H9 (cell line): ENCODE data around the gene TMED6. TPM values are rescaled to one million over a fixed set of nuclear protein-coding genes. Genes with fewer than 3 reads are reported as not detected.

Experiments used
- DNase-seq: peaks from one replicate; pipeline ENCODE4 v3.0.0-alpha.2; 2017
- H2AFZ ChIP-seq: one replicate; pipeline ENCODE4 v1.6.1; 2013; ENCODE audit warnings: mild to moderate bottlenecking, low read length, control low read depth, moderate library complexity
- H2AK5ac ChIP-seq: 2 replicates; pipeline ENCODE4 v1.6.1; 2013; ENCODE audit warnings: low read length, control low read depth, mixed read lengths; ENCODE audit not compliant: insufficient read length
- H2BK120ac ChIP-seq: one replicate; pipeline ENCODE4 v1.6.1; 2013; ENCODE audit warnings: low read depth, mild to moderate bottlenecking, low read length, control low read depth, inconsistent platforms; ENCODE audit not compliant: poor library complexity, severe bottlenecking
- H2BK12ac ChIP-seq: 2 replicates; pipeline ENCODE4 v1.6.1; 2013; ENCODE audit warnings: low read length, control low read depth, mixed read lengths, low read depth; ENCODE audit not compliant: insufficient read length
- H2BK15ac ChIP-seq: 2 replicates; pipeline ENCODE4 v1.6.1; 2013; ENCODE audit warnings: low read depth, low read length, control low read depth
- H2BK20ac ChIP-seq: one replicate; pipeline ENCODE4 v1.6.1; 2013; ENCODE audit warnings: low read depth, mild to moderate bottlenecking, low read length, control low read depth, inconsistent platforms; ENCODE audit not compliant: poor library complexity, severe bottlenecking
- H2BK5ac ChIP-seq: 2 replicates; pipeline ENCODE4 v1.6.1; 2013; ENCODE audit warnings: low read length, control low read depth, mixed read lengths; ENCODE audit not compliant: insufficient read length
- H3K14ac ChIP-seq: 2 replicates; pipeline ENCODE4 v1.6.1; 2013; ENCODE audit warnings: low read length, control low read depth; ENCODE audit not compliant: insufficient read depth
- H3K18ac ChIP-seq: 2 replicates; pipeline ENCODE4 v1.6.1; 2013; ENCODE audit warnings: low read depth, mild to moderate bottlenecking, mixed read lengths, low read length, control low read depth; ENCODE audit not compliant: insufficient read length
- H3K23ac ChIP-seq: 2 replicates; pipeline ENCODE4 v1.6.1; 2013; ENCODE audit warnings: low read length, control low read depth, mixed read lengths, low read depth; ENCODE audit not compliant: insufficient read length
- H3K23me2 ChIP-seq: 2 replicates; pipeline ENCODE4 v1.6.1; 2013; ENCODE audit warnings: low read depth, mild to moderate bottlenecking, mixed read lengths, low read length, control low read depth; ENCODE audit not compliant: insufficient read length, poor library complexity, severe bottlenecking
- H3K27ac ChIP-seq: 2 replicates; pipeline ENCODE4 v1.5.1; 2013; ENCODE audit warnings: low read length, control low read depth, mixed read lengths, low read depth; ENCODE audit not compliant: insufficient read length
- H3K27me3 ChIP-seq: 2 replicates; pipeline ENCODE4 v1.6.1; 2013; ENCODE audit warnings: low read length, control low read depth, inconsistent platforms; ENCODE audit not compliant: insufficient read depth
- H3K4ac ChIP-seq: 2 replicates; pipeline ENCODE4 v1.6.1; 2013; ENCODE audit warnings: low read depth, mild to moderate bottlenecking, control low read depth, inconsistent platforms, low read length, moderate library complexity
- H3K4me1 ChIP-seq: 2 replicates; pipeline ENCODE4 v1.6.1; 2013; ENCODE audit warnings: low read length, control low read depth, inconsistent platforms; ENCODE audit not compliant: insufficient read depth
- H3K4me2 ChIP-seq: 2 replicates; pipeline ENCODE4 v1.6.1; 2013; ENCODE audit warnings: low read length, control low read depth, mixed read lengths; ENCODE audit not compliant: insufficient read length, insufficient read depth
- H3K56ac ChIP-seq: 2 replicates; pipeline ENCODE4 v1.6.1; 2013; ENCODE audit warnings: low read depth, mild to moderate bottlenecking, mixed read lengths, low read length, control low read depth; ENCODE audit not compliant: insufficient read length
- H3K79me1 ChIP-seq: 2 replicates; pipeline ENCODE4 v1.6.1; 2013; ENCODE audit warnings: low read depth, mild to moderate bottlenecking, moderate library complexity, low read length, control low read depth, inconsistent platforms; ENCODE audit not compliant: insufficient read depth, poor library complexity, severe bottlenecking
- H3K79me2 ChIP-seq: 2 replicates; pipeline ENCODE4 v1.6.1; 2013; ENCODE audit warnings: low read length, control low read depth, inconsistent platforms; ENCODE audit not compliant: insufficient read depth
- H3K9ac ChIP-seq: 2 replicates; pipeline ENCODE4 v1.6.1; 2013; ENCODE audit warnings: low read length, control low read depth, mixed read lengths; ENCODE audit not compliant: insufficient read length; ENCODE audit errors: extremely low read depth
- H3K9me3 ChIP-seq: one replicate; pipeline ENCODE4 v1.6.1; 2013; ENCODE audit warnings: low read depth, low read length, inconsistent platforms; ENCODE audit not compliant: control insufficient read depth
- H3T11ph ChIP-seq: one replicate; pipeline ENCODE4 v1.6.1; 2013; ENCODE audit warnings: mild to moderate bottlenecking, low read length, control low read depth, inconsistent platforms
- H4K20me1 ChIP-seq: one replicate; pipeline ENCODE4 v1.6.1; 2013; ENCODE audit not compliant: control insufficient read depth, insufficient read length, insufficient read depth
- H4K5ac ChIP-seq: 2 replicates; pipeline ENCODE4 v1.6.1; 2013; ENCODE audit warnings: low read depth, mild to moderate bottlenecking, mixed read lengths, low read length, control low read depth; ENCODE audit not compliant: insufficient read length
- H4K8ac ChIP-seq: replicated peaks from 2 replicates; pipeline ENCODE4 v1.6.1; 2013; ENCODE audit warnings: low read length, control low read depth, mixed read lengths, low read depth; ENCODE audit not compliant: insufficient read length
- H4K91ac ChIP-seq: 2 replicates; pipeline ENCODE4 v1.6.1; 2013; ENCODE audit warnings: low read depth, mild to moderate bottlenecking, moderate library complexity, mixed read lengths, low read length, control low read depth; ENCODE audit not compliant: insufficient read length
- H3K27ac Mint-ChIP-seq, 3 experiments: 2 replicates in 2 of 3; 3 replicates in 1 of 3; pipeline ENCODE4 v1.8.0; 2020 to 2021; ENCODE audit warnings: mixed read lengths in 3 of 3, mild to moderate bottlenecking in 1 of 3, moderate library complexity in 1 of 3
- H3K27me3 Mint-ChIP-seq: 2 replicates; pipeline ENCODE4 v1.8.0; 2021; ENCODE audit warnings: low read depth, mild to moderate bottlenecking, moderate library complexity, mixed read lengths
- H3K36me3 Mint-ChIP-seq, 3 experiments: 2 replicates in 2 of 3; 3 replicates in 1 of 3; pipeline ENCODE4 v1.8.0; 2020 to 2021; ENCODE audit warnings: low read depth in 3 of 3, mixed read lengths in 3 of 3; ENCODE audit not compliant: insufficient read depth in 1 of 3
- H3K4me1 Mint-ChIP-seq, 2 experiments: 2 replicates each; pipeline ENCODE4 v1.8.0; 2020; ENCODE audit warnings: mixed read lengths in 2 of 2
- H3K4me3 Mint-ChIP-seq, 2 experiments: 2 replicates in 1 of 2; 3 replicates in 1 of 2; pipeline ENCODE4 v1.8.0; 2020 to 2021; ENCODE audit warnings: mild to moderate bottlenecking in 2 of 2, mixed read lengths in 2 of 2, moderate library complexity in 1 of 2
- H3K9me3 Mint-ChIP-seq, 2 experiments: 2 replicates in 1 of 2; 3 replicates in 1 of 2; pipeline ENCODE4 v1.8.0; 2020; ENCODE audit warnings: mild to moderate bottlenecking in 2 of 2, mixed read lengths in 2 of 2, moderate library complexity in 1 of 2
- WGBS: extraction: QIAGEN DNeasy Blood & Tissue Kit; methylation state at CpG from one replicate; pipeline ENCODE4 v1.1.7; 2013; ENCODE audit warnings: missing lambda C conversion rate, low lambda C conversion rate, mixed read lengths; ENCODE audit not compliant: insufficient read length; ENCODE audit errors: extremely low coverage; 5-methylcytosine and 5-hydroxymethylcytosine counted together
- total RNA-seq: library from RNA; stranded (reverse); gene quantifications from 2 replicates; pipeline ENCODE4 v1.2.1, GENCODE V29; 2021
- TF ChIP-seq, protein P1 (sequence below): fragments of 200-600 bp; sonication (generic); conservative IDR thresholded peaks from 3 replicates; pipeline ENCODE4 v1.8.0; 2021; ENCODE audit warnings: antibody characterized with exemption, mild to moderate bottlenecking

Gene TMED6
- total RNA-seq, 1 experiment from 2014 or later: 0.31 TPM

DNA sequence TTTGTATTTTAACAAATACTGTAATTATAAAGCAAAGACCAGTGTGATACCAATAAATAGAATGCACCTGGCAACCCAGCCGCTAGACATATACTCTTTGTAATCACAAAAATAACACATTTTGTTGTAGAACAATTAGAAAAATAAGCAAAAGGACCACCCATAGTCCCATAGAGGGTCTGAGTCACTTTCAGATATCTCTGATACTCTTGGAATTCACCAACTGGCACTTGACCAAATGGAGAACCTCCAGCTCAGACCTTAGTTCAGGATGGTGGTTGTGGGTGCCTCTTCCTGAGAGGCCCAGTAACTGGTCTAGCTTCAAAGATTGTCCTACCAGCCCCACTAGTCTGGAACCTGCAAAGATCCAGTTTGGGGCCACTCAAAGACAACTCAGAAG is 35.0 kb upstream of the TMED6 start:
- no peaks in the 10 kb centered on the region for H3K9me3 ChIP-seq
- H3K27ac Mint-ChIP-seq: no peak overlapping the region

More for the DNA sequence above, 35.0 kb upstream of the TMED6 start:
- Histone ChIP-seq H2BK15ac (no peak overlapping the region), H2BK20ac (no peak overlapping the region), H3K14ac (no peak overlapping the region), H2BK12ac (no peak overlapping the region), H4K5ac (no peak overlapping the region), H3K27ac (no peak overlapping the region), H3K18ac (no peak overlapping the region), H3K56ac (no peak overlapping the region), H2BK5ac (no peak overlapping the region), H3K79me1 (peaks cover 8% of the 10 kb centered on the region), H2AFZ (no peak overlapping the region), H2AK5ac (no peak overlapping the region), H3K27me3 (no peaks in the 10 kb centered on the region), H3K79me2 (peaks cover 5% of the 10 kb centered on the region; the same call in 1 of the 2 replicates), H3K23ac (no peak overlapping the region), H4K91ac (no peak overlapping the region), H4K20me1 (no peaks in the 10 kb centered on the region), H3K9ac (no peak overlapping the region), H2BK120ac (no peak overlapping the region), H4K8ac (no peak overlapping the region), H3K4me1 (no peaks in the 10 kb centered on the region), H3K23me2 (peaks cover 2% of the 10 kb centered on the region), H3K4ac (no peak overlapping the region), H3K4me2 (no peak overlapping the region), H3T11ph (no peak overlapping the region)
- Mint-ChIP-seq H3K9me3 (no peaks in the 10 kb centered on the region), H3K4me3 (peak overlapping the region; percentile 85 to 86), H3K4me1 (peaks cover 4 to 8% of the 10 kb centered on the region in 2 experiments; a peak in 3 of 4 replicates), H3K27me3 (no peaks in the 10 kb centered on the region), H3K36me3 (peaks cover 19 to 29% (median 26%) of the 10 kb centered on the region in 3 experiments)
- no peak for DNase-seq
- no CpG with 5 or more reads among the region's 1 CpG for WGBS
- TF ChIP-seq, protein P1, sequence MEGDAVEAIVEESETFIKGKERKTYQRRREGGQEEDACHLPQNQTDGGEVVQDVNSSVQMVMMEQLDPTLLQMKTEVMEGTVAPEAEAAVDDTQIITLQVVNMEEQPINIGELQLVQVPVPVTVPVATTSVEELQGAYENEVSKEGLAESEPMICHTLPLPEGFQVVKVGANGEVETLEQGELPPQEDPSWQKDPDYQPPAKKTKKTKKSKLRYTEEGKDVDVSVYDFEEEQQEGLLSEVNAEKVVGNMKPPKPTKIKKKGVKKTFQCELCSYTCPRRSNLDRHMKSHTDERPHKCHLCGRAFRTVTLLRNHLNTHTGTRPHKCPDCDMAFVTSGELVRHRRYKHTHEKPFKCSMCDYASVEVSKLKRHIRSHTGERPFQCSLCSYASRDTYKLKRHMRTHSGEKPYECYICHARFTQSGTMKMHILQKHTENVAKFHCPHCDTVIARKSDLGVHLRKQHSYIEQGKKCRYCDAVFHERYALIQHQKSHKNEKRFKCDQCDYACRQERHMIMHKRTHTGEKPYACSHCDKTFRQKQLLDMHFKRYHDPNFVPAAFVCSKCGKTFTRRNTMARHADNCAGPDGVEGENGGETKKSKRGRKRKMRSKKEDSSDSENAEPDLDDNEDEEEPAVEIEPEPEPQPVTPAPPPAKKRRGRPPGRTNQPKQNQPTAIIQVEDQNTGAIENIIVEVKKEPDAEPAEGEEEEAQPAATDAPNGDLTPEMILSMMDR: no peak
